Hepatocyte (in vitro differentiated cells): Measurements from ENCODE around the gene MAP3K10. TPM values are rescaled to one million over a fixed set of nuclear protein-coding genes. Genes with fewer than 3 reads are reported as not detected.
"Not testable (repeated sequence)": the region's sequence is repeated elsewhere in the genome, so short reads cannot be mapped to it uniquely, and the experiment has no call there.

Experiments used
- DNase-seq: peaks from one replicate; pipeline ENCODE4 v3.0.0-alpha.2; 2016; ENCODE audit warnings: low spot score
- H2AFZ ChIP-seq: fragments of 200-600 bp; sonication (generic); 2 replicates; pipeline ENCODE4 v1.6.0; 2016; ENCODE audit warnings: antibody characterized with exemption, mild to moderate bottlenecking
- H3K27ac ChIP-seq: fragments of 200-600 bp; sonication (generic); 2 replicates; pipeline ENCODE4 v1.5.1; 2016; ENCODE audit warnings: mild to moderate bottlenecking
- H3K27me3 ChIP-seq: fragments of 200-600 bp; sonication (generic); 2 replicates; pipeline ENCODE4 v1.6.1; 2016
- H3K36me3 ChIP-seq: fragments of 200-600 bp; sonication (generic); replicated peaks from 2 replicates; pipeline ENCODE4 v1.5.1; 2016; ENCODE audit warnings: low read depth; ENCODE audit not compliant: insufficient read depth
- H3K4me1 ChIP-seq: fragments of 200-600 bp; sonication (generic); 2 replicates; pipeline ENCODE4 v1.5.1; 2016; ENCODE audit warnings: mild to moderate bottlenecking, moderate library complexity; ENCODE audit not compliant: insufficient read depth
- H3K4me2 ChIP-seq: fragments of 200-600 bp; sonication (generic); 2 replicates; pipeline ENCODE4 v1.6.0; 2016
- H3K4me3 ChIP-seq: fragments of 200-600 bp; sonication (generic); 2 replicates; pipeline ENCODE4 v1.5.1; 2016; ENCODE audit warnings: mild to moderate bottlenecking
- H3K79me2 ChIP-seq: fragments of 200-600 bp; sonication (generic); 2 replicates; pipeline ENCODE4 v1.6.0; 2017; ENCODE audit warnings: mild to moderate bottlenecking
- H3K9me2 ChIP-seq: fragments of 200-600 bp; sonication (generic); replicated peaks from 2 replicates; pipeline ENCODE4 v1.6.0; 2017; ENCODE audit warnings: mild to moderate bottlenecking; ENCODE audit not compliant: insufficient read depth
- H3K9me3 ChIP-seq: fragments of 200-600 bp; sonication (generic); 2 replicates; pipeline ENCODE4 v1.5.1; 2016; ENCODE audit warnings: low read depth, mild to moderate bottlenecking
- H4K20me1 ChIP-seq: fragments of 200-600 bp; sonication (generic); 2 replicates; pipeline ENCODE4 v1.6.0; 2016; ENCODE audit warnings: mild to moderate bottlenecking; ENCODE audit not compliant: insufficient read depth, poor library complexity, severe bottlenecking
- CTCF ChIP-seq: fragments of 200-600 bp; sonication (generic); IDR thresholded peaks from 2 replicates; pipeline ENCODE4 v1.5.1; 2016; ENCODE audit warnings: antibody characterized with exemption, mild to moderate bottlenecking; ENCODE audit not compliant: poor library complexity
- EZH2 ChIP-seq: fragments of 200-600 bp; sonication (generic); IDR thresholded peaks from 2 replicates; pipeline ENCODE4 v1.6.1; 2016; ENCODE audit warnings: antibody characterized with exemption, mild to moderate bottlenecking, borderline replicate concordance
- EZH2phosphoT487 ChIP-seq: fragments of 200-600 bp; sonication (generic); IDR thresholded peaks from one replicate; pipeline ENCODE4 v1.6.1; 2018; ENCODE audit warnings: antibody characterized with exemption, mild to moderate bottlenecking, low read depth, moderate library complexity; ENCODE audit not compliant: unreplicated experiment, severe bottlenecking
- WGBS: methylation state at CpG from one replicate; pipeline ENCODE4 v1.1.6; 2016; ENCODE audit warnings: low lambda C conversion rate; ENCODE audit errors: missing lambda C conversion rate; 5-methylcytosine and 5-hydroxymethylcytosine counted together
- polyA plus RNA-seq: library from polyadenylated mRNA; unstranded; fragments of >200 nt; fragmentation: Nextera tagmentation; extraction: Ambion mirVana; gene quantifications from 2 replicates; pipeline ENCODE4 v1.2.1, GENCODE V29; 2016
- total RNA-seq: library from RNA; depleted of rRNA; stranded (reverse); fragments of >200 nt; gene quantifications from 2 replicates; pipeline ENCODE4 v1.2.3, GENCODE V29; 2014

The MAP3K10 gene
- total and polyA plus RNA-seq, 2 experiments from 2014 or later: 6.1 to 9.1 TPM

- no peaks in the 10 kb centered on the region for H3K4me1 ChIP-seq
- H3K4me2 ChIP-seq: no peak overlapping the region
- H3K27ac ChIP-seq: no peak overlapping the region
- WGBS: 85% methylated on average over 5 of the region's 5 CpGs
- H3K9me3 ChIP-seq: no peaks in the 10 kb centered on the region
- no peaks in the 10 kb centered on the region for H3K79me2 ChIP-seq
- H3K4me3 ChIP-seq: no peak overlapping the region
- no peaks in the 10 kb centered on the region for H4K20me1 ChIP-seq
- TF ChIP-seq CTCF (no peak), EZH2 (no peak), EZH2phosphoT487 (no peak)
- no peaks in the 10 kb centered on the region for H3K9me2 ChIP-seq
- H3K36me3 ChIP-seq: no peaks in the 10 kb centered on the region
- no peak overlapping the region for H2AFZ ChIP-seq
- no peak for DNase-seq
- H3K27me3 ChIP-seq: no peaks in the 10 kb centered on the region
Observed at GRCh38 chr19:40144947-40145748, 46.1 kb upstream of the MAP3K10 start.

GRCh38 chr19:40145749-40146029 is 45.5 kb upstream of the MAP3K10 start:
- H3K4me2 ChIP-seq, H3K36me3 ChIP-seq, H4K20me1 ChIP-seq, H3K27me3 ChIP-seq, H3K4me1 ChIP-seq, DNase-seq, H3K4me3 ChIP-seq, H3K27ac ChIP-seq, H3K79me2 ChIP-seq, H3K9me2 ChIP-seq, H2AFZ ChIP-seq, H3K9me3 ChIP-seq: not testable (repeated sequence)
- WGBS: 85% methylated on average over 6 of the region's 6 CpGs

- H3K79me2 ChIP-seq: no peaks in the 10 kb centered on the region
- TF ChIP-seq CTCF (no peak), EZH2 (no peak), EZH2phosphoT487 (no peak)
- 92% methylated on average over 2 of the region's 2 CpGs for WGBS
- no peak for DNase-seq
- H3K36me3 ChIP-seq: no peaks in the 10 kb centered on the region
- no peaks in the 10 kb centered on the region for H3K9me2 ChIP-seq
- H3K27ac ChIP-seq: no peak overlapping the region
- H3K4me2 ChIP-seq: no peak overlapping the region
- no peaks in the 10 kb centered on the region for H4K20me1 ChIP-seq
- no peaks in the 10 kb centered on the region for H3K9me3 ChIP-seq
- H3K4me3 ChIP-seq: no peak overlapping the region
- no peak overlapping the region for H2AFZ ChIP-seq
- H3K4me1 ChIP-seq: no peaks in the 10 kb centered on the region
- H3K27me3 ChIP-seq: no peaks in the 10 kb centered on the region
Observed at GRCh38 chr19:40147338-40147692, 43.9 kb upstream of the MAP3K10 start.

- no peaks in the 10 kb centered on the region for H3K79me2 ChIP-seq
- no peak overlapping the region for H3K4me3 ChIP-seq
- H2AFZ ChIP-seq: no peak overlapping the region
- H3K27ac ChIP-seq: no peak overlapping the region
- no peaks in the 10 kb centered on the region for H3K9me3 ChIP-seq
- TF ChIP-seq EZH2 (no peak), EZH2phosphoT487 (no peak), CTCF (no peak)
- no peak for DNase-seq
- 76% methylated on average over 17 of the region's 21 CpGs for WGBS
- H4K20me1 ChIP-seq: no peaks in the 10 kb centered on the region
- H3K4me2 ChIP-seq: no peak overlapping the region
- H3K9me2 ChIP-seq: no peaks in the 10 kb centered on the region
- H3K36me3 ChIP-seq: no peaks in the 10 kb centered on the region
- no peaks in the 10 kb centered on the region for H3K4me1 ChIP-seq
- H3K27me3 ChIP-seq: no peaks in the 10 kb centered on the region
Observed at GRCh38 chr19:40147693-40148347, 43.4 kb upstream of the MAP3K10 start.
